HG02763 (cell line): ENCODE data around the gene AFF2.
A peak's percentile ranks its signal among the peaks of the same experiment; 100 is the strongest.

Experiments
- ATAC-seq: cut with Tn5 transposase; IDR thresholded peaks from one replicate; pipeline ENCODE4 v1.9.1; 2021; ENCODE audit warnings: mild to moderate bottlenecking, moderate library complexity; ENCODE audit not compliant: unreplicated experiment

Gene AFF2

GRCh38 chrX:148913971-148914370, 413.6 kb downstream of the AFF2 start:
- ATAC-seq = no peak

DNA sequence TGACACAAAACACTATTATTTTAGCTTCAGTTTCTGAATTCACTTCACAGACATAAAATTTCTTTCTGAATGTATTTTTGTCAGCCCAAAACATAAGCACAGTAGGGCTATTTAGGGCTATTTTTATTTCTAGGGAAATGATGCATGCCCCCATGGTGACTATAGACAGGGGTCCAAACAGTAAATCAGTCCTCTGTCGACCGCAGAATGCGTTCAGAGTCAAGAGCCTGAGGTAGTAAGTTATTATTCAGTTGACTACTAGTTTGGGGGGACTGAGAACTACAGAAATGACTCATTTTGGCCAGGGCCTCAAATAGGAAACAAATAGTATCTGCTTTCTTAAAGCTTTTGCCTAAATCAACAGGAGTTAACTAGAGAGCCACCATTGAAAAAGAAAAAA, 414.4 kb downstream of the AFF2 start:
- ATAC-seq = peak; percentile 76

- ATAC-seq = no peak
Measured at GRCh38 chrX:148915474-148915873, 415.1 kb downstream of the AFF2 start.

- ATAC-seq = no peak
Measured at GRCh38 chrX:148917441-148917840, 417.0 kb downstream of the AFF2 start.

- no peak for ATAC-seq
Measured at GRCh38 chrX:148923631-148924030, 423.2 kb downstream of the AFF2 start.

- no peak for ATAC-seq
Measured at GRCh38 chrX:148926371-148926770, 426.0 kb downstream of the AFF2 start.

GRCh38 chrX:148928811-148929210, 428.4 kb downstream of the AFF2 start:
- no peak for ATAC-seq

- no peak for ATAC-seq
Measured at GRCh38 chrX:148929686-148930085, 429.3 kb downstream of the AFF2 start.

- ATAC-seq = no peak
Measured at GRCh38 chrX:148930206-148930729, 429.9 kb downstream of the AFF2 start.

DNA sequence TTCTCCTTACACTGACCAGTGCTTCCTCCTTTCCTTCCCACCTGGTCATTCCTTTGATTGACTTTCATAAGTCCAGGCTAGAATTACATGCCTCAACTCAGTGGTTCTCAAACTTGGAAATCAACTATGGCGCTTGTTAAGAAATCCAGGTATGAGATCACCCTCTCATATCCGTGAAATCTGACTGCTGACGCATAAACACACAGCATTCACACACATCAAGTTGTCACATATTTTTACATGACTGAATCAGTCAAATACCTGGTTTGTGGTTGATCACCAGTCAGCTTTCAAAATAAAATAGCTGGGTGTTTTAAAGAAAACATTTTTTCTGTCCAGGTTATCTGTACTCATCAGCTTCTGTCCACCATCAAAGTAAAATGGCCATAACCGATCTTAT, 433.5 kb downstream of the AFF2 start:
- ATAC-seq = no peak

DNA sequence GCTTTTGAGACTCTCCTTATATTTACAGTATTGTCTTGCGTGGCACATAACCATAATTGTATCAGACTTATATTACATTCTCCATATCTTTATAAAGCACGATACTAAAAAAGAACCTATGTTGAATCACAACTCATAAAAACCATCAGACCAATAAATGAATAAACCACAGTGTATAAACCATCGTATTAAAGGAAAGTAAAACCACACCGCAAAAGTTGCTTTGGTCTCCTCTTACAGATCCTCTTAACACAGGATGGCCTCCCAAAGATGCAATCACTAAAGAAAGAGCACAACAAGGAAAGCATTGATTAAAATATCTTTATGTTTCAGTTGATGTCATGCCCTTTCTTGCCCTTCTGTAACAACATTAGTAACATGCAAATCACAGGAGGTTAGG, 437.9 kb downstream of the AFF2 start:
- ATAC-seq = no peak

- ATAC-seq = no peak
Measured at GRCh38 chrX:148940411-148940996, 440.1 kb downstream of the AFF2 start.

- ATAC-seq = no peak
Measured at GRCh38 chrX:148942754-148943153, 442.3 kb downstream of the AFF2 start.

DNA sequence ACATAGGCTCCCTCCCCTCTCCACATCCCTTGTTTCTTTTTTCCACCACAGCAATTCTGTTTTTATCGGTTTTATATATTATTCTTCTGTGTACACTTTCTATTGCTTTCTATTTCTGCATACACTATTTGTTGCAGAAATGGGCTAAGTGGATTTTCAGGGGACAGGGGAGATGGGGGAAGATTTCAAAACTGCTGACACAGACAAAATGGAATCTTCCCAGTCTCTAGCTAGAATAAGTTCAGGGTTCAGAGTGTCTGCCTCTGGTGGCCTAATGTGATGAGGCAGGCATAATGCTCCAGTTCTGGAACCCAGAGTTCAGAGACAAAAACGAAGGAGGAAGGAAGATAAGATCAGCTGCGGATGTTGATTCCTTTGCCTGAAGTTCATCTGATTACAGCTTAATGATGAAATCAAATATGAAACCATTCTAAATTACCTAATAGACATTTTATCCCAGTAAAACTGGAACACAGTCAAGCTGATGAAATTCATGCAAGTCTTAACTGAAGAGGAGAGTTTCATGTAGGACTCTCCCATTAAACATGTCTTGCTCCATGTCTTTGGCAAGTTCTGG, 447.1 kb downstream of the AFF2 start:
- no peak for ATAC-seq

- ATAC-seq = no peak
Measured at GRCh38 chrX:148956352-148956751, 455.9 kb downstream of the AFF2 start.

DNA sequence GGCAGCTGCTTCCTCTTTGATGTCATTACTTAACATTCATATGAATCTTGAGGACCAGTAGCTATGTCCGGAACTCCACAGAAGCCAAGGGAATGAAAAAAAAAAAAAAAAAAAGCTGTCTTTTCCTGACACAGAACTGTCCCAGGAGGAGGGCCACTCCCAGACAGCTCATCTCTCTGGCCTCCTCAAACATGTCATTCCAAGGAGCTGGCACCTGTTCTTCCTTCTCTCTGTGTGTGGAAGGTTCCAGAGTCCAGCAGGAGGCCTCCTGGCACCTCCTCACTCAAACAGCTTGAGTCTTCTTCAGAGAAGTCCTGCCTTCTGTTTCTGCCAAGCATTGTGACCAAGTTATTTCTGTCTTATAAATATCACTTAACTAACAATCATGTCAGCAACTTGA, 458.5 kb downstream of the AFF2 start:
- ATAC-seq = no peak

DNA sequence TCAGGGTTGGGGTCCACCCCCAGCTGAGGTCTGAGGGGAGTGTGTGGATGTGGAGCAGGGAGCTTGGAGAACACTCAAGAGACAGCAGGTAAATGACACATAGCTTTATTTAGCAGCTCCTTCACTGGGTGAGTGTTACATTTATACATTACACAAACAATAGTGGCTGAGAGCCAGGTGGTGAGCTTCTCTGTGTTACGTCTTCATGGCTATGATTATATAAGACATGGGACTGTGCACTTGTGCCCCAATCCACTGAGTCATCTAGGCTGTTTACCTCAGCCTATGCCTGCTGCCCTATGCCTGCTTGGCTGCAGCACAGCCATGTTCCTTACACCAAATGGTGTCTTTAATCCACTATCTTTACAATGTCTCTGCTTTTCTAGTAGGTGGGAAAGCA, 459.6 kb downstream of the AFF2 start:
- ATAC-seq = no peak

- ATAC-seq = no peak
Measured at GRCh38 chrX:148961985-148962384, 461.6 kb downstream of the AFF2 start.

- ATAC-seq = no peak
Measured at GRCh38 chrX:148976571-148977400, 476.4 kb downstream of the AFF2 start.

GRCh38 chrX:148979786-148980185, 479.4 kb downstream of the AFF2 start:
- no peak for ATAC-seq

GRCh38 chrX:148984238-148984637, 483.8 kb downstream of the AFF2 start:
- no peak for ATAC-seq

DNA sequence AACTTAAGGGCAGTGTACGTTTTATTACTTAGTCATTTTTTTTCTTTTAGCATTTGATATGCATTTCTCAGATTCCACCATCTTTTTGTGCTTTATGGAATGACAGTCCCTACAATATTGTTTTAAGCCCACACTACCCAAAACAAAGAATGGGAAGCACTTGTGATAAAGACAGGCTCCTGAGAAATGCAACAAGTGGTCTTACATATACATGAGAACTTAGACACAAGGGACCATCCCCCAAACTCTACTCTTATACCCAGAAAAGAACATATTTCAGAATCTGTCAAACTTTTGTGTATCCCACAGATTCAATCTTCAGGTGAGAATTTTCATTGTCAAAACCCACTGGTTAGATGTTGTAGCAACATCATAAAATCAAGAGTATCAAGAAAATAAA, 491.1 kb downstream of the AFF2 start:
- no peak for ATAC-seq
